Measurements from ENCODE around the gene KLK11.
"Not testable (repeated sequence)": the region's sequence is repeated elsewhere in the genome, so short reads cannot be mapped to it uniquely, and the experiment has no call there.

Gene KLK11

DNA sequence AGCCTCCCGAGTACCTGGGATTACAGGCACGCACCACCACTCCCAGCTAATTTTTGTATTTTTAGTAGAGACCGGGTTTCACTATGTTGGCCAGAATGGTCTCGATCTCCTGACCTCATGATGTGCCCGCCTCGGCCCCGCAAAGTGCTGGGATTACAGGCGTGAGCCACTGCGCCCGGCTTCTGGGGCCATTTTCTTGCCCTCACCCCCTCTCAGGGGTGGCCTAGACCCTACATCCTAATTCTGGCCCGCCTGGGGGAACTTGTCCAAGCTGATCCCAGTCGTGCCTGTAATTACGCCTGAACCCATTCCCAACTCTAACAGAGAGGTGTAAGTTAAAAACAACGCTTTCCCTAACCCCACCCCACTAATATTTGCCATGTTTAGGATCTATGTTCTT is 42.0 kb downstream of the KLK11 start:
- H3K27me3 ChIP-seq (ENCODE audit: insufficient read depth, low read length), result peaks cover 31% of the 10 kb centered on the region
- not testable (repeated sequence) for H3K4me1 ChIP-seq (ENCODE audit: control insufficient read depth, insufficient read depth, low read length, unreplicated experiment); H3K36me3 ChIP-seq (ENCODE audit: insufficient read depth, low read length); H2AFZ ChIP-seq (ENCODE audit: low read length, unreplicated experiment); H3K27ac ChIP-seq (ENCODE audit: low read depth, low read length); H3K4me3 ChIP-seq (ENCODE audit: low read depth, low read length); H3K79me2 ChIP-seq (ENCODE audit: control insufficient read depth, insufficient read depth, low read length, unreplicated experiment)

DNA sequence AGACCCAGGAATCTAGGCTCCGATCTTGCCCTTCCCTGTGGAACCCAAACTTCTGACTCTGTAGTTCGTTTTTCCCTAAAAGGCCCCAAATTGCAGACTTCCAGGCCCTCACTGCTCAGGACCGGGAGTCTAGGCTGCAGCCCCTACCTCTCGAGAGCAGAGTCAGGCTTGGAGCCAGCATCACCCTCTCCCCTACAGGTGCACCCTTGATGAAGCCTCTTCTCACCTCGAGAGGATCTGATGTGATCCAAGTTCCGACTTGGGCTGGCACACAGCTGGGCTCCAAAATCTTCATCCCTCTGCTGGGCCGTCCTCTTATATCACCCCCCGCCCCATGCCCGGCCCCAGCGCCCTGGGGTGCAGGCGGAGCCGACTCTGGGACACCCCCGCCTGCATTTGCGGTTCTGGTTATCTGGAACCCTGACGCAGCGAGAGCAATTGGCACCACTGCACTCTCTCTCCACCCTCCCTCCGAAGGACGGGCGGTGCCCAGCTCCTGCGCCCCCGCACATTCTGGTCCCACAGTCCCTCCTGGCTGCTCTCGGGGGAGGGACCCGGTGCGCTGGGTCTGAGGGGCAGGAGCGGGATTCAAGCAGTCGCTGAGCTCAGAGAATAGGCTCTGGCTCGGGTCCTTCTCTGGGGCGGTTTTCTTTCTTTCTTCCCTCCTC is 42.7 kb downstream of the KLK11 start, which contains the start of gene KLK7:
Gene KLK7 (minus strand): TSS at position 293 of the 668 bp plus-strand sequence. CDS start 1,518 bp downstream, outside the sequence.
- Histone ChIP-seq H3K36me3 (ENCODE audit: insufficient read depth, low read length) (no peaks in the 10 kb centered on the region), H3K4me3 (ENCODE audit: low read depth, low read length) (no peak within 1 kb of the TSS), H2AFZ (ENCODE audit: low read length, unreplicated experiment) (no peak within 1 kb of the TSS), H3K27me3 (ENCODE audit: insufficient read depth, low read length) (peaks cover 30% of the 10 kb centered on the region), H3K79me2 (ENCODE audit: control insufficient read depth, insufficient read depth, low read length, unreplicated experiment) (no peaks in the 10 kb centered on the region), H3K4me1 (ENCODE audit: control insufficient read depth, insufficient read depth, low read length, unreplicated experiment) (no peaks in the 10 kb centered on the region), H3K27ac (ENCODE audit: low read depth, low read length) (no peak within 1 kb of the TSS)

DNA sequence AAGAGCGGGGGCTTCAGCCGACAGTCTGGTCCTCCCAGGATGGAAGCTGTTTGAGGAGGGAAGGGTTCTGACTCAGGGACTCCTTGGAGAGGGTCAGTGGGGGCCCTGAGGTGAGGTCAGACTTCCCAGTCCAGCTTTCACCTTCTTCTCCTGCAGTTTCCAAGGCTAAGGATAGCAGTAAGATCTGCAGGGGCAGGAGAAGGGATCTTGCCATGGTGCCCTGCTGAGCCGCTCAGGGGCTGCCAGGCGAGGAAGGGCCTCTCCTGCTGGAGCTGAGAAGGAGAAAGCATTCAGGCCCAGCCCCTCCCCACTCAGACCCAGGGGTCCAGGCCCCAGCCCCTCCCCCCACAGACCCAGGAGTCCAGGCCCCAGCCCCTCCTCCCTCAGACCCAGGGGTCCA is 44.2 kb downstream of the KLK11 start:
- Histone ChIP-seq H3K4me3 (ENCODE audit: low read depth, low read length) (no peak overlapping the region), H3K27me3 (ENCODE audit: insufficient read depth, low read length) (peaks cover 29% of the 10 kb centered on the region), H3K4me1 (ENCODE audit: control insufficient read depth, insufficient read depth, low read length, unreplicated experiment) (no peaks in the 10 kb centered on the region), H3K27ac (ENCODE audit: low read depth, low read length) (no peak overlapping the region), H3K79me2 (ENCODE audit: control insufficient read depth, insufficient read depth, low read length, unreplicated experiment) (no peaks in the 10 kb centered on the region), H3K36me3 (ENCODE audit: insufficient read depth, low read length) (no peaks in the 10 kb centered on the region), H2AFZ (ENCODE audit: low read length, unreplicated experiment) (no peak overlapping the region)

DNA sequence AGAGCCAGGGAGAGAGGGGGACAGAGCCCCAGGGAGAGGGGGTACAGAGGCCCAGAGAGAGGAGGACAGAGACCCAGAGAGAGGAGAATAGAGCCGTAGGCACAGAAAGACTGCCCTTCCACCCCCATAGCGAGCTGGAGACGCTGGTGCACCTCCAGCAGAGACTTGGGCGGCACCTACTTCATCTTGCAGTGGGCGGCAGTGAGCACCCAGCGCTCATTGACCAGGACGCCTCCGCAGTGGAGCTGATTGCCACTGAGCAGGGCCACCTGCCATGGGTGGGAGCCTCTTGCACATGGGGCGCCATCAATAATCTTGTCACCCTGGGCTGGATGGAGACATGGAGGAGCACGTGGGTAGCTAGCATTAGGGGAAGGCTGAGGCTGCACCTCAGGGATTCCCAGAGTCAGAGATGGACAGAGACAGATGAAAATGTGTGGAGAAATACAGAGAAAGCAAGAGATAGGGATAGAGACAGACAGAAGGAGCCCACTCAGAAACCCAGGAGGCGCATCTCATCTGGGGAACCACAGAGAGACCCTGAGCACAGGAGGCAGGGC is 44.7 kb downstream of the KLK11 start:
- no peaks in the 10 kb centered on the region for H3K36me3 ChIP-seq (ENCODE audit: insufficient read depth, low read length)
- H3K79me2 ChIP-seq (ENCODE audit: control insufficient read depth, insufficient read depth, low read length, unreplicated experiment), result no peaks in the 10 kb centered on the region
- H3K27me3 ChIP-seq (ENCODE audit: insufficient read depth, low read length), result peaks cover 30% of the 10 kb centered on the region
- no peak overlapping the region for H2AFZ ChIP-seq (ENCODE audit: low read length, unreplicated experiment)
- H3K4me1 ChIP-seq (ENCODE audit: control insufficient read depth, insufficient read depth, low read length, unreplicated experiment), result no peaks in the 10 kb centered on the region
- H3K4me3 ChIP-seq (ENCODE audit: low read depth, low read length), result no peak overlapping the region
- no peak overlapping the region for H3K27ac ChIP-seq (ENCODE audit: low read depth, low read length)

DNA sequence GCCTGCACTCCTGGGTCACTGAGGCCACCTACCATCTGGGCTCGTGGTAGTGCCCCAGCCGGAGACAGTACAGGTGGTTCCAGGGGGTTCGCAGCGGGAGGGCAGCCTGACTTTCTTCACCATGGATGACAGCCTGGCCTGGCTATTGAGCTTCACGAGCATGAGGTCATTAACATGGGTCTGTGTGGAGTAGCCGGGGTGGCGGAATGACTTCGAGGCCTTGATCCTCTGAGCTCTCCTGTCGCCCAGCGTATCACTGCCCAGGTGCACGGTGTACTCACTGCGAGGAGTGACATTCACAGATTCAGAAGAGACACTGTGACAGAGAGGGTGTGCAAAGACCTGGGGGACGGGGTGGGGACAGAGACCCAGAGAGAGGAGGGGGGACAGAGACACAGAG is 46.2 kb downstream of the KLK11 start:
- Histone ChIP-seq H3K36me3 (ENCODE audit: insufficient read depth, low read length) (no peaks in the 10 kb centered on the region), H3K79me2 (ENCODE audit: control insufficient read depth, insufficient read depth, low read length, unreplicated experiment) (no peaks in the 10 kb centered on the region), H3K27me3 (ENCODE audit: insufficient read depth, low read length) (peaks cover 31% of the 10 kb centered on the region), H3K27ac (ENCODE audit: low read depth, low read length) (no peak overlapping the region), H3K4me1 (ENCODE audit: control insufficient read depth, insufficient read depth, low read length, unreplicated experiment) (no peaks in the 10 kb centered on the region), H3K4me3 (ENCODE audit: low read depth, low read length) (no peak overlapping the region), H2AFZ (ENCODE audit: low read length, unreplicated experiment) (no peak overlapping the region)

DNA sequence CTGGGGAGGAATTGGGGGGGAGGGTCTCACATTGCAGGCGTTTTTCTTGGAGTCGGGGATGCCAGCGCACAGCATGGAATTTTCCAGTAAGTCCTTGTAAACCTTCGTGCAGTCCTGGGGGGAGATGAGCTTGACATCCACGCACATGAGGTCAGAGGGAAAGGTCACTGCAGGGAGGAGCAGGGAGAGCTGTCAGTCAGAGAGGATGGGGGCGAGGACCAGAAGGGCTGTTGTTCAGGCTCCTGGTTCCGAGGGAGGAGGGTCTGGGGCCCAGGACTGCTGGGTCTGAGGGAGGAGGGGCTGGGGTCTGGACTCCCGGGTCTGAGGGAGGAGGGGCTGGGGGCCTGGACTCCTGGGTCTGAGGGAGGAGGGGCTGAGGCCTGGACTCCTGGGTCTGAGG is 46.7 kb downstream of the KLK11 start:
- Histone ChIP-seq H2AFZ (ENCODE audit: low read length, unreplicated experiment) (no peak overlapping the region), H3K4me3 (ENCODE audit: low read depth, low read length) (no peak overlapping the region), H3K27ac (ENCODE audit: low read depth, low read length) (no peak overlapping the region), H3K4me1 (ENCODE audit: control insufficient read depth, insufficient read depth, low read length, unreplicated experiment) (no peaks in the 10 kb centered on the region), H3K79me2 (ENCODE audit: control insufficient read depth, insufficient read depth, low read length, unreplicated experiment) (no peaks in the 10 kb centered on the region), H3K36me3 (ENCODE audit: insufficient read depth, low read length) (no peaks in the 10 kb centered on the region), H3K27me3 (ENCODE audit: insufficient read depth, low read length) (peaks cover 31% of the 10 kb centered on the region)

DNA sequence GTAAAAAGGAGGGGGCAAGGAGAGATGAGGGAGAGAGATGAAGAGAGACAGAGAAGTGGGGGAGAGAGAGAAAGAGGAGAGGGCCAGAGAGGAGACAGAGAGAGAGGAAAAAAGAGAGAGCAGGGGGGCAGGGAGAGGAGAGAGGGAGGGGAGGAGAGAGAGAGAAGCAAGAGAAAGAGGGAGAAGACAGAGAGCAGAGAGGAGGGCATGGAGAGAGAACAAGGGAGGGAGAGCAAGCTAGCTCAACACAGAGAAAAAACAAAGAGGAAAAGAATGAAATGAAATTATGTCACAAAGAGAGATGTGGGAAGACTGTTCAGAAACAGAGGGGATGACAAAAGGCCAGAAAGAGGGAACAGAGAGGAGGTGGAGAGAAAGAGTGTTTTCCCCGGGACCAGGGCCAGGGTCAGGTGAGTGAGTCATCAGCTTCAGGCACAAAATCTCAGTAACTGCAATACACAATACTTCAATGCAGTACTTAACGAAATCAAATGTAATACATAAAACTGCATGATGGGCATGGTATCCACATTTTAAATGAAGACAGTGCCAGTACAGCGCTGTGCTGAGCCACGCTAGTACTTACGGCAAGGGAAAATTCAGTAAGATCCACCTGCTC is 47.5 kb downstream of the KLK11 start:
- peaks cover 30% of the 10 kb centered on the region for H3K27me3 ChIP-seq (ENCODE audit: insufficient read depth, low read length)
- no peak overlapping the region for H3K27ac ChIP-seq (ENCODE audit: low read depth, low read length)
- H3K4me1 ChIP-seq (ENCODE audit: control insufficient read depth, insufficient read depth, low read length, unreplicated experiment), result no peaks in the 10 kb centered on the region
- H3K36me3 ChIP-seq (ENCODE audit: insufficient read depth, low read length), result no peaks in the 10 kb centered on the region
- no peak overlapping the region for H2AFZ ChIP-seq (ENCODE audit: low read length, unreplicated experiment)
- H3K4me3 ChIP-seq (ENCODE audit: low read depth, low read length), result no peak overlapping the region
- no peaks in the 10 kb centered on the region for H3K79me2 ChIP-seq (ENCODE audit: control insufficient read depth, insufficient read depth, low read length, unreplicated experiment)

DNA sequence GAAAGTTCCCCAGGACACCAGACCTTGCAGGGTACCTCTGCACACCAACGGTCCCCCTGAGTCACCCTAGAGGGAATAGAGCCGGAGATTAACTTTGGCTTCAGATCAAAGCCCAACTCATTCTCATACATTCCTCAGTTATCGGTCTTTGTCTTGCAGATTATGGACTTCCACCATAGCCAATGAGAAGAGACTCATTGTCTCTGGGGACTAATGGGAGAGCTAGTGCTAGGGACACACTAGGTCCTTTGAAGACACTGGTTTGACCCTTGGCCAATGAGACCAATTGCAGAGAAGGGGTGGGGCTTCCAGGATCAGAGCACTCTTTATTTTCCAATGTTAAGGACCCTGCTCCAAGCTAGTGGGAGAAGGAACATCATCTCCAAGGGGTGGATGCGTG is 48.8 kb downstream of the KLK11 start:
- no peak overlapping the region for H3K4me3 ChIP-seq (ENCODE audit: low read depth, low read length)
- no peak overlapping the region for H2AFZ ChIP-seq (ENCODE audit: low read length, unreplicated experiment)
- H3K4me1 ChIP-seq (ENCODE audit: control insufficient read depth, insufficient read depth, low read length, unreplicated experiment), result no peaks in the 10 kb centered on the region
- H3K79me2 ChIP-seq (ENCODE audit: control insufficient read depth, insufficient read depth, low read length, unreplicated experiment), result no peaks in the 10 kb centered on the region
- peaks cover 29% of the 10 kb centered on the region for H3K27me3 ChIP-seq (ENCODE audit: insufficient read depth, low read length)
- H3K36me3 ChIP-seq (ENCODE audit: insufficient read depth, low read length), result no peaks in the 10 kb centered on the region
- H3K27ac ChIP-seq (ENCODE audit: low read depth, low read length), result no peak overlapping the region

DNA sequence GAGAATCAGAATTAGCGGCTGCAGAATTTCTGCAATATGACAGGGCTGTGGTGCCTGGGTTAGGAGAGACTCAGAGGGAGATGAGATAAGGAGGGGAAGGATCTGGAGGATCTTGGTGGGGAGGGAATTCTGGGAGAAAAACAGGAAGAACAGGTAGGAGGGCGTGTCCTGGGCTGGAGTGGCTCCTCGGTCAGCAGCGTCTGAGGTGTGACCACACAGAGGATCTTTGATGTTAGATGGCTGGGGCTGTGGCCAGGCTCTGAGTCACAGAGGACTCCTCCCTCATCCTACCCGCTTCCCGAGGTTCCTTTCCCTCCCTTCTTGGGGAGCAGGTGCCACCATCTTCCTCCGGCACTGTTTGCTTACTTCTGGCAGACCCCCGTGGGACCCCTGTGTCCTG is 50.6 kb downstream of the KLK11 start:
- Histone ChIP-seq H3K79me2 (ENCODE audit: control insufficient read depth, insufficient read depth, low read length, unreplicated experiment) (no peaks in the 10 kb centered on the region), H3K36me3 (ENCODE audit: insufficient read depth, low read length) (no peaks in the 10 kb centered on the region), H3K4me1 (ENCODE audit: control insufficient read depth, insufficient read depth, low read length, unreplicated experiment) (no peaks in the 10 kb centered on the region), H2AFZ (ENCODE audit: low read length, unreplicated experiment) (no peak overlapping the region), H3K27ac (ENCODE audit: low read depth, low read length) (no peak overlapping the region), H3K4me3 (ENCODE audit: low read depth, low read length) (no peak overlapping the region), H3K27me3 (ENCODE audit: insufficient read depth, low read length) (peaks cover 25% of the 10 kb centered on the region)

DNA sequence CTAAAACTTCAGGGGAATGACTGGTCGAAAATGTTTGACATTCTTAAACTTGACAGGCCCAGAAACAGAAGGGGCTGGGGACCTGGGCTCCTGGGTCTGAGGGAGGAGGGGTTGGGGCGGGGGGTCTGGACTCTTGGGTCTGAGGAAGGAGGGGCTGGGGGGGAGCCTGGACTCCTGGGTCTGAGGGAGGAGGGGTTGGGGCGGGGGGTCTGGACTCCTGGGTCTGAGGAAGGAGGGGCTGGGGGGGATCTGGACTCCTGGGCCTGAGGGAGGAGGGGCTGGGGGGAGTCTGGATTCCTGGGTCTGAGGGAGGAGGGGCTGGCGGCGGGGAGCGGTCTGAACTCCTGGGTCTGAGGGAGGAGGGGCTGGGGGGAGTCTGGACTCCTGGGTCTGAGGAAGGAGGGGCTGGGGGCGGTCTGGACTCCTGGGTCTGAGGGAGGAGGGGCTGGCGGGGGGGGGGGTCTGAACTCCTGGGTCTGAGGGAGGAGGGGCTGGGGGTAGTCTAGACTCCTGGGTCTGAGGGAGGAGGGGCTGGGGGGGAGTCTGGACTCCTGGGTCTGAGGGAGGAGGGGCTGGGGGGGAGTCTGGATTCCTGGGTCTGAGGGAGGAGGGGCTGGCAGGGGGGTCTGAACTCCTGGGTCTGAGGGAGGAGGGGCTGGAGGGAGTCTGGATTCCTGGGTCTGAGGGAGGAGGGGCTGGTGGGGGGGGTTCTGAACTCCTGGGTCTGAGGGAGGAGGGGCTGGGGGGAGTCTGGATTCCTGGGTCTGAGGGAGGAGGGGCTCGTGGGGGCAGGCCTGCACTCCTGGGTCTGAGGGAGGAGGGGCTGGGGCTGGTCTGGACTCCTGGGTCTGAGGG is 51.5 kb downstream of the KLK11 start:
- peaks cover 24% of the 10 kb centered on the region for H3K27me3 ChIP-seq (ENCODE audit: insufficient read depth, low read length)
- H2AFZ ChIP-seq (ENCODE audit: low read length, unreplicated experiment), result no peak overlapping the region
- no peak overlapping the region for H3K4me3 ChIP-seq (ENCODE audit: low read depth, low read length)
- no peaks in the 10 kb centered on the region for H3K79me2 ChIP-seq (ENCODE audit: control insufficient read depth, insufficient read depth, low read length, unreplicated experiment)
- no peaks in the 10 kb centered on the region for H3K36me3 ChIP-seq (ENCODE audit: insufficient read depth, low read length)
- no peak overlapping the region for H3K27ac ChIP-seq (ENCODE audit: low read depth, low read length)
- no peaks in the 10 kb centered on the region for H3K4me1 ChIP-seq (ENCODE audit: control insufficient read depth, insufficient read depth, low read length, unreplicated experiment)
